B cell (primary cell): Measurements from ENCODE around the gene TRANK1. TPM values are rescaled to one million over a fixed set of nuclear protein-coding genes. Genes with fewer than 3 reads are reported as not detected.

ENCODE experiments used
- ATAC-seq: fragments of 200-7000 bp; cut with Tn5 transposase; one replicate; pipeline ENCODE4 v1.10.0; 2021; ENCODE audit warnings: low read depth, mild to moderate bottlenecking, moderate number of reproducible peaks, moderate library complexity
- CTCF ChIA-PET: fragments of 350-600 bp; sonication (Branson Sonifier 250); formaldehyde crosslinking; loops from one replicate; lab custom pipeline; 2021; ENCODE audit warnings: antibody characterized with exemption, inconsistent platforms; lab: Charles Lee
- POLR2A ChIA-PET: fragments of 350-600 bp; sonication (Branson Sonifier 250); formaldehyde crosslinking; loops from one replicate; lab custom pipeline; 2021; ENCODE audit warnings: antibody characterized with exemption; lab: Charles Lee
- DNase-seq: peaks from one replicate; pipeline ENCODE4 v3.0.0; 2013
- H2AFZ ChIP-seq: 2 replicates; pipeline ENCODE4 v1.6.1; 2012; ENCODE audit warnings: mild to moderate bottlenecking, low read depth, low read length; ENCODE audit not compliant: insufficient read depth, poor library complexity, severe bottlenecking
- H3K27ac ChIP-seq, 2 donors: 1 replicate in 1 of 2; 2 replicates in 1 of 2; pipeline ENCODE4 v1.5.1; 2012 to 2013; ENCODE audit warnings: low read length in 2 of 2, mild to moderate bottlenecking in 2 of 2, moderate library complexity in 1 of 2
- H3K27me3 ChIP-seq, 4 experiments: fragments of 200-600 bp in 1 of 4; sonication (generic) in 1 of 4; replicated peaks in 1 of 4; 1 replicate in 2 of 4; 2 replicates in 2 of 4; pipeline versions ENCODE4 v1.6.1 to v1.7.0; 2013 to 2016; ENCODE audit warnings: low read length in 3 of 4, mild to moderate bottlenecking in 2 of 4, mixed read lengths in 1 of 4, moderate library complexity in 1 of 4; ENCODE audit not compliant: insufficient read depth in 4 of 4, control insufficient read depth in 3 of 4; ENCODE audit errors: control extremely low read depth in 1 of 4
- H3K36me3 ChIP-seq, 2 experiments: replicated peaks in 1 of 2; 1 replicate in 1 of 2; 2 replicates in 1 of 2; pipeline versions ENCODE4 v1.6.1 to v1.7.1; 2013; ENCODE audit warnings: low read length in 1 of 2; ENCODE audit not compliant: insufficient read depth in 2 of 2, control insufficient read depth in 1 of 2; ENCODE audit errors: control extremely low read depth in 1 of 2, extremely low read depth in 1 of 2
- H3K4me1 ChIP-seq, 2 donors: fragments of 200-600 bp in 1 of 2; sonication (generic) in 1 of 2; 1 replicate in 1 of 2; 2 replicates in 1 of 2; pipeline versions ENCODE4 v1.5.1 to v1.6.1; 2013 to 2017; ENCODE audit warnings: low read length in 2 of 2; ENCODE audit not compliant: control insufficient read depth in 2 of 2, insufficient read depth in 2 of 2
- H3K4me2 ChIP-seq: replicated peaks from 2 replicates; pipeline ENCODE3; 2012; ENCODE audit warnings: mild to moderate bottlenecking, low read depth, low read length; ENCODE audit not compliant: poor library complexity, severe bottlenecking
- H3K4me3 ChIP-seq, 5 experiments: fragments of 200-600 bp in 1 of 5; sonication (generic) in 1 of 5; 1 replicate in 3 of 5; 2 replicates in 2 of 5; pipeline versions ENCODE4 v1.5.1 to v1.7.0; 2011 to 2016; ENCODE audit warnings: low read length in 4 of 5, mild to moderate bottlenecking in 4 of 5, low read depth in 2 of 5, control low read depth in 1 of 5, moderate library complexity in 1 of 5; ENCODE audit not compliant: insufficient read depth in 1 of 5; ENCODE audit errors: control extremely low read depth in 1 of 5, extremely low read depth in 1 of 5
- H3K79me2 ChIP-seq: fragments of 200-600 bp; sonication (generic); one replicate; pipeline ENCODE4 v1.6.0; 2016; ENCODE audit warnings: low read length; ENCODE audit not compliant: control insufficient read depth, insufficient read depth
- H3K9ac ChIP-seq: fragments of 200-600 bp; sonication (generic); 2 replicates; pipeline ENCODE4 v1.6.1; 2017; ENCODE audit warnings: mild to moderate bottlenecking, low read length, moderate library complexity
- H3K9me3 ChIP-seq, 3 donors: one replicate each; pipeline versions ENCODE4 v1.6.1 to v1.7.1; 2013; ENCODE audit warnings: low read length in 2 of 3; ENCODE audit not compliant: control insufficient read depth in 2 of 3, insufficient read depth in 1 of 3; ENCODE audit errors: control extremely low read depth in 1 of 3
- H4K20me1 ChIP-seq: 2 replicates; pipeline ENCODE4 v1.6.0; 2012; ENCODE audit warnings: mild to moderate bottlenecking, low read length; ENCODE audit not compliant: insufficient read depth, control insufficient read depth, poor library complexity, severe bottlenecking
- H3K27ac Mint-ChIP-seq: one replicate; pipeline ENCODE4 v1.8.0; 2021; ENCODE audit warnings: mixed read lengths
- H3K27me3 Mint-ChIP-seq: one replicate; pipeline ENCODE4 v1.8.0; 2021; ENCODE audit warnings: mixed read lengths
- H3K4me1 Mint-ChIP-seq: one replicate; pipeline ENCODE4 v1.8.0; 2021; ENCODE audit warnings: mixed read lengths
- H3K4me3 Mint-ChIP-seq: one replicate; pipeline ENCODE4 v1.8.0; 2021; ENCODE audit warnings: mixed read lengths
- H3K9me3 Mint-ChIP-seq: one replicate; pipeline ENCODE4 v1.8.0; 2022; ENCODE audit warnings: mixed read lengths; ENCODE audit not compliant: insufficient read depth
- EZH2 ChIP-seq: IDR thresholded peaks from 2 replicates; pipeline ENCODE4 v1.6.1; 2012; ENCODE audit warnings: borderline replicate concordance, low read depth, mild to moderate bottlenecking, moderate library complexity, low read length; ENCODE audit not compliant: insufficient read depth, poor library complexity, severe bottlenecking
- WGBS: methylation state at CpG from one replicate; pipeline ENCODE4 v1.1.5; 2013; ENCODE audit warnings: missing lambda C conversion rate; ENCODE audit not compliant: insufficient coverage; 5-methylcytosine and 5-hydroxymethylcytosine counted together
- intact Hi-C: fragments of 100-400 bp; cut with micrococcal nuclease; formaldehyde crosslinking; loops from one replicate; pipeline ENCODE4 v1.10.0; 2022
- polyA plus RNA-seq: library from polyadenylated mRNA; depleted of rRNA; stranded (reverse); fragments of >200 nt; gene quantifications from 2 replicates; pipeline ENCODE4 v1.2.3, GENCODE V29; 2012
- total RNA-seq, 2 donors: library from RNA; stranded (reverse); fragments of 120-200 nt in 1 of 2; gene quantifications; 1 replicate in 1 of 2; 2 replicates in 1 of 2; pipeline versions ENCODE4 v1.2.3 to v1.2.4, GENCODE V29; 2013 to 2022
- TF ChIP-seq, protein P1 (sequence below): fragments of 200-600 bp; IDR thresholded peaks from one replicate; pipeline ENCODE4 v1.8.0; 2022; ENCODE audit warnings: antibody characterized with exemption, mild to moderate bottlenecking

TRANK1 gene
- total and polyA plus RNA-seq, 2 donors (not counting 1 experiment from before 2014, with no cell fraction given), result 20.8 to 147 TPM

DNA sequence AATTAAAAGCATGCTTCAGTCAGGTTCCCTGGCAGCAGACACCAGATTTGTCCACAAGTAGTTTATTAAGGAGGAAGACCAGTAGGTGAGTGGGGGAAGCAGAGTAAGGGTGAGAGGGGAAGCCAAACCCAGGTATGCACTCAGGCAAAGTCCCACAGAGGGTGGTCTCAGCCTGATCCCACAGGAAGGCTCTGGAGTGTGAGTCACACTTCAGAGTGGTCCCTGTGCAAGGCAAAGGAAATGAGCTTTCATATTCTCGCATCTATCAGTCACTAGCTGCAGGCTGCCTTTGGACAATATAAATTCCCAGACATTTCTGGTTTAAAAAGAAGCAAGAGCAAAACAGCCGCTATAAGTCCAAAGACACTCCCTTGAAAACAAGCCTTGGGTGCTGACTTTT, 78.5 kb downstream of the TRANK1 start:
- Histone ChIP-seq H3K27ac (no peak overlapping the region), H3K27me3 (no peaks in the 10 kb centered on the region), H3K4me2 (no peak overlapping the region), H4K20me1 (no peaks in the 10 kb centered on the region), H2AFZ (no peak overlapping the region), H3K9ac (no peak overlapping the region), H3K79me2 (peaks cover 30% of the 10 kb centered on the region), H3K4me3 (no peak overlapping the region), H3K9me3 (no peaks in the 10 kb centered on the region), H3K36me3 (peaks cover 3 to 46% of the 10 kb centered on the region in 2 experiments), H3K4me1 (peaks cover 5 to 13% of the 10 kb centered on the region in 2 donors)
- intact Hi-C loops, result loop anchor here (10.0 kb wide), 1 partner anchor 902 kb away; no protein-coding TSS in a partner anchor
- Mint-ChIP-seq H3K27me3 (no peaks in the 10 kb centered on the region), H3K9me3 (no peaks in the 10 kb centered on the region), H3K27ac (no peak overlapping the region), H3K4me1 (peaks cover 16% of the 10 kb centered on the region), H3K4me3 (no peak overlapping the region)
- ChIA-PET CTCF (interaction anchor here (0.6 to 3.9 kb wide), 6 partner anchors 10 to 103 kb away, joined by 3 to 84 read pairs (median 3); no protein-coding TSS in a partner anchor), POLR2A (interaction anchor here (0.5 kb wide), 1 partner anchor 103 kb away, joined by 3 read pairs; no protein-coding TSS in a partner anchor)
- TF ChIP-seq, protein P1, sequence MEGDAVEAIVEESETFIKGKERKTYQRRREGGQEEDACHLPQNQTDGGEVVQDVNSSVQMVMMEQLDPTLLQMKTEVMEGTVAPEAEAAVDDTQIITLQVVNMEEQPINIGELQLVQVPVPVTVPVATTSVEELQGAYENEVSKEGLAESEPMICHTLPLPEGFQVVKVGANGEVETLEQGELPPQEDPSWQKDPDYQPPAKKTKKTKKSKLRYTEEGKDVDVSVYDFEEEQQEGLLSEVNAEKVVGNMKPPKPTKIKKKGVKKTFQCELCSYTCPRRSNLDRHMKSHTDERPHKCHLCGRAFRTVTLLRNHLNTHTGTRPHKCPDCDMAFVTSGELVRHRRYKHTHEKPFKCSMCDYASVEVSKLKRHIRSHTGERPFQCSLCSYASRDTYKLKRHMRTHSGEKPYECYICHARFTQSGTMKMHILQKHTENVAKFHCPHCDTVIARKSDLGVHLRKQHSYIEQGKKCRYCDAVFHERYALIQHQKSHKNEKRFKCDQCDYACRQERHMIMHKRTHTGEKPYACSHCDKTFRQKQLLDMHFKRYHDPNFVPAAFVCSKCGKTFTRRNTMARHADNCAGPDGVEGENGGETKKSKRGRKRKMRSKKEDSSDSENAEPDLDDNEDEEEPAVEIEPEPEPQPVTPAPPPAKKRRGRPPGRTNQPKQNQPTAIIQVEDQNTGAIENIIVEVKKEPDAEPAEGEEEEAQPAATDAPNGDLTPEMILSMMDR, result no peak
- no peak for TF ChIP-seq EZH2
- WGBS, result 96% methylated on average over 2 of the region's 2 CpGs
- DNase-seq, result no peak
- ATAC-seq, result no peak
